Keratinocyte (primary cell): ENCODE measurements around the gene HNRNPM. TPM values are rescaled to one million over a fixed set of nuclear protein-coding genes. Genes with fewer than 3 reads are reported as not detected.

Source experiments
- DNase-seq: peaks from one replicate; pipeline ENCODE4 v3.0.0-alpha.2; 2011; ENCODE audit warnings: low read depth, missing footprints, low spot score
- FAIRE-seq: peaks from 2 replicates; lab custom pipeline; 2011; peaks lifted over from hg19 to GRCh38; lab: Jason Lieb, UNC
- H2AFZ ChIP-seq: 2 replicates; pipeline ENCODE4 v1.6.0; 2012; ENCODE audit warnings: low read length, control low read depth, inconsistent platforms; ENCODE audit not compliant: control insufficient read depth
- H3K27ac ChIP-seq: 2 replicates; pipeline ENCODE4 v1.5.1; 2011; ENCODE audit warnings: low read length; ENCODE audit not compliant: control insufficient read depth, insufficient read depth
- H3K27me3 ChIP-seq: 3 replicates; pipeline ENCODE4 v1.6.0; 2011; ENCODE audit warnings: low read length; ENCODE audit not compliant: control insufficient read depth, insufficient read depth; ENCODE audit errors: extremely low read depth
- H3K36me3 ChIP-seq, 2 experiments: 2 replicates in 1 of 2; 3 replicates in 1 of 2; pipeline ENCODE4 v1.5.1; 2011; ENCODE audit warnings: low read length in 2 of 2, mild to moderate bottlenecking in 1 of 2; ENCODE audit not compliant: control insufficient read depth in 2 of 2, insufficient read depth in 2 of 2; ENCODE audit errors: extremely low read depth in 1 of 2
- H3K4me1 ChIP-seq: 3 replicates; pipeline ENCODE4 v1.5.1; 2011; ENCODE audit warnings: low read length; ENCODE audit not compliant: control insufficient read depth, insufficient read depth; ENCODE audit errors: extremely low read depth
- H3K4me2 ChIP-seq: 3 replicates; pipeline ENCODE4 v1.6.0; 2011; ENCODE audit warnings: low read depth, low read length; ENCODE audit not compliant: control insufficient read depth, insufficient read depth; ENCODE audit errors: extremely low read depth
- H3K4me3 ChIP-seq, 3 experiments: fragments of 200-600 bp in 1 of 3; sonication (generic) in 1 of 3; 2 replicates in 2 of 3; 3 replicates in 1 of 3; pipeline ENCODE4 v1.5.1; 2011 to 2016; ENCODE audit warnings: low read length in 3 of 3, mild to moderate bottlenecking in 3 of 3, control low read depth in 2 of 3, inconsistent platforms in 1 of 3, low read depth in 1 of 3, mixed read lengths in 1 of 3, mixed run types in 1 of 3, moderate library complexity in 1 of 3; ENCODE audit not compliant: control insufficient read depth in 2 of 3, insufficient read depth in 2 of 3; ENCODE audit errors: extremely low read depth in 1 of 3
- H3K79me2 ChIP-seq: 2 replicates; pipeline ENCODE4 v1.6.0; 2012; ENCODE audit warnings: low read length; ENCODE audit not compliant: control insufficient read depth, insufficient read depth
- H3K9ac ChIP-seq: 3 replicates; pipeline ENCODE4 v1.6.0; 2011; ENCODE audit warnings: low read length; ENCODE audit not compliant: control insufficient read depth, insufficient read depth; ENCODE audit errors: extremely low read depth
- H3K9me1 ChIP-seq: 3 replicates; pipeline ENCODE4 v1.6.0; 2011; ENCODE audit warnings: low read length; ENCODE audit not compliant: control insufficient read depth, insufficient read depth; ENCODE audit errors: extremely low read depth
- H3K9me3 ChIP-seq: 2 replicates; pipeline ENCODE4 v1.5.1; 2012; ENCODE audit warnings: low read depth, low read length; ENCODE audit not compliant: control insufficient read depth
- H4K20me1 ChIP-seq: 3 replicates; pipeline ENCODE4 v1.6.0; 2011; ENCODE audit warnings: low read length; ENCODE audit not compliant: control insufficient read depth, insufficient read depth; ENCODE audit errors: extremely low read depth
- CTCF ChIP-seq, 3 experiments: IDR thresholded peaks in 1 of 3; conservative IDR thresholded peaks in 1 of 3; optimal IDR thresholded peaks in 1 of 3; 2 replicates in 2 of 3; 3 replicates in 1 of 3; pipeline versions ENCODE3 to v1.5.1; 2011; ENCODE audit warnings: low read length in 3 of 3, mild to moderate bottlenecking in 3 of 3, moderate library complexity in 2 of 3, control low read depth in 1 of 3, inconsistent platforms in 1 of 3; ENCODE audit not compliant: insufficient read depth in 2 of 3; ENCODE audit errors: extremely low read depth in 1 of 3
- EZH2 ChIP-seq: IDR thresholded peaks from one replicate; pipeline ENCODE4 v1.6.1; 2012; ENCODE audit warnings: inconsistent platforms, mild to moderate bottlenecking, low read length, moderate library complexity
- dilution Hi-C: fragments of 300-500 bp; cut with MboI; formaldehyde crosslinking; loops from one replicate; pipeline ENCODE4 v1.7.0; 2020; ENCODE audit warnings: low sequenced_read_pairs; ENCODE audit not compliant: extremely low pct_ligation_motif_present
- polyA plus RNA-seq, 5 experiments: library from polyadenylated mRNA; depleted of rRNA in 3 of 5; stranded (reverse) in 3 of 5; stranded (forward) in 1 of 5; unstranded in 1 of 5; fragments of >200 nt; gene quantifications; 1 replicate in 1 of 5; 2 replicates in 3 of 5; 3 replicates in 1 of 5; pipeline versions ENCODE4 v1.2.1 to v1.2.3, GENCODE V29; 2011 to 2012; ENCODE audit warnings: missing spikeins in 2 of 5, low read depth in 1 of 5, low replicate concordance in 1 of 5

Gene HNRNPM
- polyA plus RNA-seq, 1 donor (not counting 4 experiments of a cell fraction or from before 2014, with no cell fraction given) = 126 TPM

- H3K9me1 ChIP-seq = no peaks in the 10 kb centered on the region
- dilution Hi-C loops = no loop called here
- no peaks in the 10 kb centered on the region for H3K36me3 ChIP-seq
- H3K4me2 ChIP-seq = no peak overlapping the region
- no peak overlapping the region for H3K27ac ChIP-seq
- TF ChIP-seq CTCF (optimal IDR thresholded peaks at IDR 0.05 in 1 of 3, IDR thresholded peaks at IDR 0.05 in 1 of 3, conservative IDR thresholded peaks at IDR 0.05 in 1 of 3; ENCODE audit: extremely low read depth in 1 of 3, insufficient read depth in 2 of 3, low read length in 3 of 3) (no peak), EZH2 (no peak)
- H3K4me1 ChIP-seq = no peaks in the 10 kb centered on the region
- DNase-seq (no peak), FAIRE-seq (no peak)
- no peaks in the 10 kb centered on the region for H3K9me3 ChIP-seq
- no peak overlapping the region for H2AFZ ChIP-seq
- H3K4me3 ChIP-seq = no peak overlapping the region
- H3K79me2 ChIP-seq = no peaks in the 10 kb centered on the region
- H3K9ac ChIP-seq = no peak overlapping the region
- no peaks in the 10 kb centered on the region for H4K20me1 ChIP-seq
- no peaks in the 10 kb centered on the region for H3K27me3 ChIP-seq
Observed at GRCh38 chr19:8532225-8532624, 87.5 kb downstream of the HNRNPM start.

- Histone ChIP-seq H3K9me1 (no peaks in the 10 kb centered on the region), H3K4me2 (no peak overlapping the region), H3K9ac (no peak overlapping the region), H2AFZ (no peak overlapping the region), H3K27me3 (no peaks in the 10 kb centered on the region), H3K36me3 (no peaks in the 10 kb centered on the region), H3K4me1 (no peaks in the 10 kb centered on the region), H3K9me3 (no peaks in the 10 kb centered on the region), H3K4me3 (no peak overlapping the region), H3K27ac (no peak overlapping the region), H4K20me1 (no peaks in the 10 kb centered on the region), H3K79me2 (no peaks in the 10 kb centered on the region)
- TF ChIP-seq EZH2 (no peak), CTCF (optimal IDR thresholded peaks at IDR 0.05 in 1 of 3, IDR thresholded peaks at IDR 0.05 in 1 of 3, conservative IDR thresholded peaks at IDR 0.05 in 1 of 3; ENCODE audit: extremely low read depth in 1 of 3, insufficient read depth in 2 of 3, low read length in 3 of 3) (no peak)
- FAIRE-seq = no peak
- DNase-seq = no peak
- dilution Hi-C loops = no loop called here
Observed at GRCh38 chr19:8536282-8536681, 91.5 kb downstream of the HNRNPM start.
